SK-N-SH (cell line): ENCODE measurements around the gene GPR173.
A peak's percentile ranks its signal among the peaks of the same experiment; 100 is the strongest.

ENCODE experiments used
- CHD2 ChIP-seq: fragments of 150-350 bp; IDR thresholded peaks from 2 replicates; pipeline ENCODE4 v1.6.1; 2018; ENCODE audit warnings: low read length; ENCODE audit not compliant: partially characterized antibody
- FOSL2 ChIP-seq: IDR thresholded peaks from 2 replicates; pipeline ENCODE4 v1.4.0; 2012; ENCODE audit warnings: low read depth, mild to moderate bottlenecking, moderate library complexity, borderline replicate concordance
- POLR2AphosphoS5 ChIP-seq: IDR thresholded peaks from 2 replicates; pipeline ENCODE4 v1.6.1; 2012; ENCODE audit warnings: low read depth, low read length
- RAD21 ChIP-seq: IDR thresholded peaks from 2 replicates; pipeline ENCODE4 v1.6.1; 2012; ENCODE audit warnings: mild to moderate bottlenecking, low read length
- RCOR1 ChIP-seq: fragments of 150-350 bp; IDR thresholded peaks from 2 replicates; pipeline ENCODE4 v1.6.1; 2017; ENCODE audit warnings: antibody characterized with exemption, low read length
- TEAD4 ChIP-seq: IDR thresholded peaks from 2 replicates; pipeline ENCODE4 v1.4.0; 2012; ENCODE audit warnings: mild to moderate bottlenecking, borderline replicate concordance; ENCODE audit not compliant: insufficient read depth
- YY1 ChIP-seq: IDR thresholded peaks from 2 replicates; pipeline ENCODE4 v1.4.0; 2012; ENCODE audit warnings: low read depth, mild to moderate bottlenecking
- TF ChIP-seq, protein P1 (sequence below): fragments of 150-350 bp; IDR thresholded peaks from 2 replicates; pipeline ENCODE4 v1.6.1; 2017; ENCODE audit warnings: antibody characterized with exemption, low read length, low read depth, borderline replicate concordance
- TF ChIP-seq, protein P2 (sequence below): fragments of 200-600 bp; sonication (generic); IDR thresholded peaks from 2 replicates; pipeline ENCODE4 v1.6.1; 2017; ENCODE audit warnings: antibody characterized with exemption, mild to moderate bottlenecking, moderate library complexity
- TF ChIP-seq, protein P3 (sequence below): IDR thresholded peaks from 2 replicates; pipeline ENCODE4 v1.6.1; 2012; ENCODE audit warnings: mild to moderate bottlenecking, low read depth, low read length, moderate library complexity
- TF ChIP-seq, protein P4 (sequence below): IDR thresholded peaks from 2 replicates; pipeline ENCODE4 v1.4.0; 2012; ENCODE audit warnings: low read depth

DNA sequence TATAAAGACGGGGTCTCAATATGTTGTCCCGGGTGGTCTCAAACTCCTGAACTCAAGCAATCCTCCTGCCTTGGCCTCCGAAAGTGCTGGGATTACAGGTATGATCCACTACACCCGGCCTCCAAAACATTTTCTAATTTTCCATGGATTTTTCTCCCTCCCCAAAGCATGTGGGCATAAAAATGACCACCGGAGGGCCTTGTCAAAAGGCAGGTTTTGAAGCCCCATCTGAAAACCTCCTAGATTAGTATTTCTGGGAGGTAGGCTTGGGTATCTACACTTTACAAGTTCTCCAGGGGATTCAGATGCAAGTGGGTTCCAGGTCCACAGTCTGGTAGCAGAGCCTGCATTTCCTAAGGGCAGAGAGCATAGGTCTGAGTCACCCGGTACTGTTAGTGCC is 1.4 kb upstream of the GPR173 start:
- TF ChIP-seq, protein P1, sequence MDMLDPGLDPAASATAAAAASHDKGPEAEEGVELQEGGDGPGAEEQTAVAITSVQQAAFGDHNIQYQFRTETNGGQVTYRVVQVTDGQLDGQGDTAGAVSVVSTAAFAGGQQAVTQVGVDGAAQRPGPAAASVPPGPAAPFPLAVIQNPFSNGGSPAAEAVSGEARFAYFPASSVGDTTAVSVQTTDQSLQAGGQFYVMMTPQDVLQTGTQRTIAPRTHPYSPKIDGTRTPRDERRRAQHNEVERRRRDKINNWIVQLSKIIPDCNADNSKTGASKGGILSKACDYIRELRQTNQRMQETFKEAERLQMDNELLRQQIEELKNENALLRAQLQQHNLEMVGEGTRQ = no peak
- no peak for TF ChIP-seq YY1
- TF ChIP-seq, protein P2, sequence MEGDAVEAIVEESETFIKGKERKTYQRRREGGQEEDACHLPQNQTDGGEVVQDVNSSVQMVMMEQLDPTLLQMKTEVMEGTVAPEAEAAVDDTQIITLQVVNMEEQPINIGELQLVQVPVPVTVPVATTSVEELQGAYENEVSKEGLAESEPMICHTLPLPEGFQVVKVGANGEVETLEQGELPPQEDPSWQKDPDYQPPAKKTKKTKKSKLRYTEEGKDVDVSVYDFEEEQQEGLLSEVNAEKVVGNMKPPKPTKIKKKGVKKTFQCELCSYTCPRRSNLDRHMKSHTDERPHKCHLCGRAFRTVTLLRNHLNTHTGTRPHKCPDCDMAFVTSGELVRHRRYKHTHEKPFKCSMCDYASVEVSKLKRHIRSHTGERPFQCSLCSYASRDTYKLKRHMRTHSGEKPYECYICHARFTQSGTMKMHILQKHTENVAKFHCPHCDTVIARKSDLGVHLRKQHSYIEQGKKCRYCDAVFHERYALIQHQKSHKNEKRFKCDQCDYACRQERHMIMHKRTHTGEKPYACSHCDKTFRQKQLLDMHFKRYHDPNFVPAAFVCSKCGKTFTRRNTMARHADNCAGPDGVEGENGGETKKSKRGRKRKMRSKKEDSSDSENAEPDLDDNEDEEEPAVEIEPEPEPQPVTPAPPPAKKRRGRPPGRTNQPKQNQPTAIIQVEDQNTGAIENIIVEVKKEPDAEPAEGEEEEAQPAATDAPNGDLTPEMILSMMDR = peak; percentile 55
- TF ChIP-seq RCOR1 = no peak
- TF ChIP-seq RAD21 = peak; percentile 32; the same call in 1 of the 2 replicates
- TF ChIP-seq POLR2AphosphoS5 = no peak
- no peak for TF ChIP-seq CHD2
- TF ChIP-seq, protein P3, sequence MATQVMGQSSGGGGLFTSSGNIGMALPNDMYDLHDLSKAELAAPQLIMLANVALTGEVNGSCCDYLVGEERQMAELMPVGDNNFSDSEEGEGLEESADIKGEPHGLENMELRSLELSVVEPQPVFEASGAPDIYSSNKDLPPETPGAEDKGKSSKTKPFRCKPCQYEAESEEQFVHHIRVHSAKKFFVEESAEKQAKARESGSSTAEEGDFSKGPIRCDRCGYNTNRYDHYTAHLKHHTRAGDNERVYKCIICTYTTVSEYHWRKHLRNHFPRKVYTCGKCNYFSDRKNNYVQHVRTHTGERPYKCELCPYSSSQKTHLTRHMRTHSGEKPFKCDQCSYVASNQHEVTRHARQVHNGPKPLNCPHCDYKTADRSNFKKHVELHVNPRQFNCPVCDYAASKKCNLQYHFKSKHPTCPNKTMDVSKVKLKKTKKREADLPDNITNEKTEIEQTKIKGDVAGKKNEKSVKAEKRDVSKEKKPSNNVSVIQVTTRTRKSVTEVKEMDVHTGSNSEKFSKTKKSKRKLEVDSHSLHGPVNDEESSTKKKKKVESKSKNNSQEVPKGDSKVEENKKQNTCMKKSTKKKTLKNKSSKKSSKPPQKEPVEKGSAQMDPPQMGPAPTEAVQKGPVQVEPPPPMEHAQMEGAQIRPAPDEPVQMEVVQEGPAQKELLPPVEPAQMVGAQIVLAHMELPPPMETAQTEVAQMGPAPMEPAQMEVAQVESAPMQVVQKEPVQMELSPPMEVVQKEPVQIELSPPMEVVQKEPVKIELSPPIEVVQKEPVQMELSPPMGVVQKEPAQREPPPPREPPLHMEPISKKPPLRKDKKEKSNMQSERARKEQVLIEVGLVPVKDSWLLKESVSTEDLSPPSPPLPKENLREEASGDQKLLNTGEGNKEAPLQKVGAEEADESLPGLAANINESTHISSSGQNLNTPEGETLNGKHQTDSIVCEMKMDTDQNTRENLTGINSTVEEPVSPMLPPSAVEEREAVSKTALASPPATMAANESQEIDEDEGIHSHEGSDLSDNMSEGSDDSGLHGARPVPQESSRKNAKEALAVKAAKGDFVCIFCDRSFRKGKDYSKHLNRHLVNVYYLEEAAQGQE = no peak
- TF ChIP-seq, protein P4, sequence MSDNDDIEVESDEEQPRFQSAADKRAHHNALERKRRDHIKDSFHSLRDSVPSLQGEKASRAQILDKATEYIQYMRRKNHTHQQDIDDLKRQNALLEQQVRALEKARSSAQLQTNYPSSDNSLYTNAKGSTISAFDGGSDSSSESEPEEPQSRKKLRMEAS = no peak
- TF ChIP-seq FOSL2 = no peak
- TF ChIP-seq TEAD4 = no peak
